Caco-2 (cell line): ENCODE measurements around the gene ZNF385C. TPM values are rescaled to one million over a fixed set of nuclear protein-coding genes. Genes with fewer than 3 reads are reported as not detected.

ENCODE experiments used
- BruUV-seq: library from RNA; stranded (reverse); fragments of 400-500 nt; replicated peaks from 2 replicates; lab custom pipeline; 2021; lab: Mats Ljungman, UMichigan
- CTCF ChIA-PET: fragments of 300-600 bp; sonication (Branson Sonifier 250); formaldehyde crosslinking; loops from one replicate; lab custom pipeline; 2022; ENCODE audit warnings: antibody characterized with exemption; lab: Charles Lee
- POLR2A ChIA-PET: fragments of 300-600 bp; sonication (Branson Sonifier 250); formaldehyde crosslinking; loops from one replicate; lab custom pipeline; 2022; ENCODE audit warnings: antibody characterized with exemption; lab: Charles Lee
- DNase-seq, 2 experiments: peaks; one replicate each; pipeline versions ENCODE4 v3.0.0 to v3.0.0-alpha.2; 2020 to 2022
- H3K27me3 ChIP-seq: replicated peaks from 2 replicates; pipeline ENCODE4 v1.6.0; 2011; ENCODE audit warnings: low read length; ENCODE audit not compliant: control insufficient read depth, insufficient read depth
- H3K36me3 ChIP-seq: 2 replicates; pipeline ENCODE4 v1.5.1; 2011; ENCODE audit warnings: low read length; ENCODE audit not compliant: control insufficient read depth, insufficient read depth
- H3K4me1 ChIP-seq: fragments of 250-450 bp; sonication (Bioruptor Pico); 2 replicates; pipeline ENCODE4 v1.5.1; 2020; ENCODE audit warnings: mild to moderate bottlenecking
- H3K4me3 ChIP-seq: 2 replicates; pipeline ENCODE4 v1.5.1; 2011; ENCODE audit warnings: low read depth, mild to moderate bottlenecking, control low read depth, low read length
- H3K9me3 ChIP-seq: fragments of 250-450 bp; sonication (Bioruptor Pico); 2 replicates; pipeline ENCODE4 v1.5.1; 2020; ENCODE audit warnings: mild to moderate bottlenecking, moderate library complexity
- H3K27ac Mint-ChIP-seq: one replicate; pipeline ENCODE4 v1.8.0; 2022; ENCODE audit warnings: mixed read lengths; ENCODE audit not compliant: unreplicated experiment
- H3K27me3 Mint-ChIP-seq: one replicate; pipeline ENCODE4 v1.8.0; 2022; ENCODE audit warnings: mixed read lengths; ENCODE audit not compliant: insufficient read depth, unreplicated experiment
- H3K36me3 Mint-ChIP-seq: one replicate; pipeline ENCODE4 v1.8.0; 2022; ENCODE audit warnings: mild to moderate bottlenecking, mixed read lengths; ENCODE audit not compliant: insufficient read depth, unreplicated experiment
- H3K4me1 Mint-ChIP-seq: one replicate; pipeline ENCODE4 v1.8.0; 2022; ENCODE audit warnings: low read depth, mixed read lengths; ENCODE audit not compliant: unreplicated experiment
- H3K4me3 Mint-ChIP-seq: one replicate; pipeline ENCODE4 v1.8.0; 2022; ENCODE audit warnings: mild to moderate bottlenecking, moderate library complexity, mixed read lengths; ENCODE audit not compliant: unreplicated experiment
- H3K9me3 Mint-ChIP-seq: one replicate; pipeline ENCODE4 v1.8.0; 2022; ENCODE audit warnings: mixed read lengths; ENCODE audit not compliant: unreplicated experiment
- CTCF ChIP-seq, 2 experiments: fragments of 200-600 bp in 1 of 2; IDR thresholded peaks; 1 replicate in 1 of 2; 2 replicates in 1 of 2; pipeline versions ENCODE4 v1.5.1 to v1.8.0; 2011 to 2022; ENCODE audit warnings: antibody characterized with exemption in 1 of 2, control low read depth in 1 of 2, inconsistent platforms in 1 of 2, low read depth in 1 of 2, low read length in 1 of 2, mild to moderate bottlenecking in 1 of 2, moderate library complexity in 1 of 2; ENCODE audit not compliant: insufficient read depth in 1 of 2, severe bottlenecking in 1 of 2, unreplicated experiment in 1 of 2
- intact Hi-C: fragments of 100-400 bp; cut with micrococcal nuclease; formaldehyde crosslinking; loops from one replicate; pipeline ENCODE4 v1.10.0; 2022; ENCODE audit not compliant: unreplicated experiment
- total RNA-seq: library from RNA; stranded (reverse); gene quantifications from 2 replicates; pipeline ENCODE4 v1.2.3, GENCODE V29; 2022

The ZNF385C gene
- total RNA-seq, 1 experiment from 2014 or later, result 1.5 TPM

DNA sequence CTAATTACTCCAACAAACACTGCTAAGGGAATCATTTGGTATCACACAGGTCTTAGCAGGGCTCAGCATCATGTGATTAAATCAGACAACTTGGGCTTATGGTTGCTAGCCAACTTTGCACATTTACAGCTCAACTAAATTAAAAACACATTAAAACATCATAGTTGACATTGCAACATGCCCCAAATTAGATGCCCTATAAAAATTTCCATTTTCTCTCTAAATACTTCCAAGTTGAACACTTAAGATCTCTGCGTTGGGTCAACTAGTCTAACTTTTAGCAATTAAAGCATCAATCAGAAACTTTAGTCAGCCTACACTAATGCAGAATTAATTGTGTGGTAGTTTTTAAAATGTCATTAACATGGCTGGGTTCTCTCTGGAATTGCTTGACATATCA lies 93.1 kb downstream of the ZNF385C start:
- CTCF ChIA-PET, result no interaction called here
- H3K36me3 Mint-ChIP-seq, result peaks cover 45% of the 10 kb centered on the region

GRCh38 chr17:42002792-42003301 lies 95.4 kb downstream of the ZNF385C start:
- peak in 1 of 2 experiments; percentile 67 for DNase-seq
- H3K4me1 ChIP-seq, result peaks cover 49% of the 10 kb centered on the region
- Mint-ChIP-seq H3K36me3 (peaks cover 56% of the 10 kb centered on the region), H3K9me3 (no peaks in the 10 kb centered on the region), H3K27me3 (no peaks in the 10 kb centered on the region), H3K4me3 (peak overlapping the region; percentile 68), H3K27ac (peak overlapping the region; percentile 92), H3K4me1 (peaks cover 26% of the 10 kb centered on the region)
- H3K9me3 ChIP-seq, result no peaks in the 10 kb centered on the region
- H3K4me3 ChIP-seq, result 0 out of 2 replicates have a peak overlapping the region, but pooled peaks have one; percentile 1
- ChIA-PET POLR2A (interaction anchor here (0.5 to 3.1 kb wide), 7 partner anchors 14 to 222 kb away, joined by 3 to 40 read pairs (median 4); partner anchors contain the start of genes ACLY, CNP and DNAJC7), CTCF (interaction anchor here (0.9 to 2.2 kb wide), 5 partner anchors 14 to 98 kb away, joined by 3 to 17 read pairs (median 5); partner anchors contain the start of genes DNAJC7, NKIRAS2 and ZNF385C)
- H3K27me3 ChIP-seq, result no peaks in the 10 kb centered on the region
- H3K36me3 ChIP-seq, result peaks cover 5% of the 10 kb centered on the region
- no peak for TF ChIP-seq CTCF (IDR thresholded peaks at IDR 0.05; ENCODE audit: insufficient read depth in 1 of 2, low read depth in 1 of 2, low read length in 1 of 2, severe bottlenecking in 1 of 2, unreplicated experiment in 1 of 2)
- intact Hi-C loops, result loop anchor here (2.0 kb wide), 2 partner anchors 14 to 36 kb away; partner anchors contain the start of genes CNP and DNAJC7
- no TSS peak for BruUV-seq

More for the DNA sequence above, 93.1 kb downstream of the ZNF385C start:
- POLR2A ChIA-PET, result no interaction called here
- Histone ChIP-seq H3K36me3 (peaks cover 3% of the 10 kb centered on the region; the same call in 1 of the 2 replicates), H3K27me3 (no peaks in the 10 kb centered on the region), H3K4me1 (peaks cover 49% of the 10 kb centered on the region), H3K4me3 (no peak overlapping the region), H3K9me3 (no peaks in the 10 kb centered on the region)
- intact Hi-C loops, result no loop called here
- Mint-ChIP-seq H3K4me3 (no peak overlapping the region), H3K9me3 (no peaks in the 10 kb centered on the region), H3K27ac (peak overlapping the region; percentile 92), H3K27me3 (no peaks in the 10 kb centered on the region), H3K4me1 (peaks cover 26% of the 10 kb centered on the region)
- no TSS peak for BruUV-seq
- no peak for DNase-seq
- no peak for TF ChIP-seq CTCF (IDR thresholded peaks at IDR 0.05; ENCODE audit: insufficient read depth in 1 of 2, low read depth in 1 of 2, low read length in 1 of 2, severe bottlenecking in 1 of 2, unreplicated experiment in 1 of 2)

DNA sequence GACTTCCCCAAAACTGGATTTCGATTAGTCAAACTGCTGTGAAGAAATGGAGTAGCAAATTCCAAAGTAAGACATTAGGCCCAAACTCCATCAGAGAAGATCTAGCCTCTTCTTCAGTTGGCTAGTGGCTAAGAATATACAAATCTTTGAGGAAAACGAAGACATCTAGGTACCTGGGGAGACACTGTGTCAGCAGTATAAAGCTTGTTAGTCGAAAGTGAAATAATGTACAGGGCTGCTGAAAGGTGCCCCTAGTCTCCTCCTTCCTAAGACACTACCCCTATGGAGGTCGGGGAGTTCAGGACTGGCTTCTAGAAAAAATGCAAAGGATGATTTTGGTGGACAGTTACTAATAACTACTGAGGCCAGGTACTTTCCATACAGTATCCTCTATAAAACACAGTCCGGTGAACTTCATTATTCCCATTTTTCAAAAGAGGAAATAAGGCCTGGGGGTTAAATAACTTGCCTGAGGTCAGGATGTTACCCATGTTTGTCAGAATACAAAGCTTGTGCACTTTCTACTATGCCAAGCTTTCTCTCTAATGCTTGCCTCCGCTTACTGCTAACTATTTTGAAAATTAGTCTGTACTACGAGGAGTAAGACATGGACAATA lies 96.0 kb downstream of the ZNF385C start:
- peaks cover 26% of the 10 kb centered on the region for H3K4me1 Mint-ChIP-seq
- Histone ChIP-seq H3K27me3 (no peaks in the 10 kb centered on the region), H3K4me1 (peaks cover 49% of the 10 kb centered on the region), H3K36me3 (peaks cover 5% of the 10 kb centered on the region), H3K9me3 (no peaks in the 10 kb centered on the region), H3K4me3 (no peak overlapping the region)
- peak overlapping the region; percentile 92 for H3K27ac Mint-ChIP-seq
- TF ChIP-seq CTCF (IDR thresholded peaks at IDR 0.05; ENCODE audit: insufficient read depth in 1 of 2, low read depth in 1 of 2, low read length in 1 of 2, severe bottlenecking in 1 of 2, unreplicated experiment in 1 of 2), result no peak
- H3K4me3 Mint-ChIP-seq, result peak overlapping the region; percentile 68
- H3K27me3 Mint-ChIP-seq, result no peaks in the 10 kb centered on the region
- DNase-seq, result no peak
- intact Hi-C loops, result loop anchor here (2.0 kb wide), 2 partner anchors 15 to 35 kb away; partner anchors contain the start of genes CNP and DNAJC7
- ChIA-PET CTCF (interaction anchor here (0.9 to 2.2 kb wide), 5 partner anchors 15 to 99 kb away, joined by 3 to 17 read pairs (median 5); partner anchors contain the start of genes DNAJC7, NKIRAS2 and ZNF385C), POLR2A (interaction anchor here (0.5 to 3.1 kb wide), 6 partner anchors 15 to 221 kb away, joined by 3 to 40 read pairs (median 4); partner anchors contain the start of genes ACLY, CNP and DNAJC7)
- TSS peak; percentile 2 for BruUV-seq
- peaks cover 61% of the 10 kb centered on the region for H3K36me3 Mint-ChIP-seq
- no peaks in the 10 kb centered on the region for H3K9me3 Mint-ChIP-seq
